ENCODE data around the gene SLC7A1. TPM values are rescaled to one million over a fixed set of nuclear protein-coding genes. Genes with fewer than 3 reads are reported as not detected.

SLC7A1 gene
- total and polyA plus RNA-seq, 2 of the 13 experiments (the other 11 are each of a cell fraction or from before 2014, with no cell fraction given) = 14.5 to 15.3 TPM

DNA sequence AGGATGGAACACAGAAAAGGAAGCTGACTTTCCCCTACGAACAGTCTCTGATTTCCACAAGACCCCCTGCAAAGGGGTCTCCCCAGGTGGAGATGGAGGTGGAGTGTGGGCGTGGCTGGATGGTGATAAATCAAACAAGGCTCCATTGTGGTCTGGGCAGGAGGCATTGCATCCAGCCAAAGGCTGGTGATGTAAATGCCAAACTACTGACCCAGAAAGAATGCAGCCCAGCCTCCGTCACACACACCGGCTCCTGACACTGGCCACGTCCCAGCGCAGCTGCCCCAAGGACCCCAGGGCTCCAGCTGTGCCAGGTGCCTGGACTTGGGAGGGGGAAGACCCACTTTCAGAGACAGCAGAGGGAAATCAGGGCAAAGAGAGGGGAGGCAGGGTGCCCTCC lies 6.3 kb downstream of the SLC7A1 start:
- no peak overlapping the region for H2AFZ ChIP-seq (ENCODE audit: low read length)
- ChIA-PET POLR2A (no interaction called here), CTCF (ENCODE audit: low intra/inter-chr PET ratio, low total read pairs) (no interaction called here)
- in situ Hi-C loops (cut with HindIII; ENCODE audit: extremely low pct_ligation_motif_present, low pct_unique_long_range_greater_than_20kb) = no loop called here
- BruUV-seq (replicated peaks) = no TSS peak
- H3K27ac ChIP-seq (ENCODE audit: extremely low read length, insufficient read depth, low read length) = no peak overlapping the region
- no peak overlapping the region for H3K4me3 ChIP-seq (replicated peaks in 1 of 3; ENCODE audit: insufficient read depth in 1 of 3, low read depth in 2 of 3, low read length in 3 of 3)
- H4K20me1 ChIP-seq (ENCODE audit: insufficient read depth, low read length) = peaks cover 69% of the 10 kb centered on the region
- peaks cover 69% of the 10 kb centered on the region for H3K4me1 ChIP-seq (ENCODE audit: insufficient read depth, low read length)
- no peak overlapping the region for H3K4me2 ChIP-seq (ENCODE audit: low read depth, low read length)
- FAIRE-seq (no peak), ATAC-seq (no peak), DNase-seq (ENCODE audit: low spot score) (no peak)
- intact Hi-C loops (cut with micrococcal nuclease; ENCODE audit: unreplicated experiment) = no loop called here
- H3K9me3 ChIP-seq (ENCODE audit: low read length) = no peaks in the 10 kb centered on the region
- TF ChIP-seq ZNF557 (CRISPR knock-in tag; IDR thresholded peaks at IDR 0.05) (no peak), HOXA5 (CRISPR knock-in tag; IDR thresholded peaks at IDR 0.05) (no peak), PBX2 (CRISPR knock-in tag; IDR thresholded peaks at IDR 0.05) (no peak), ZC3H13 (CRISPR knock-in tag; IDR thresholded peaks at IDR 0.05) (no peak), ZNF510 (CRISPR knock-in tag; IDR thresholded peaks at IDR 0.05; ENCODE audit: low read depth) (no peak), SIX1 (CRISPR knock-in tag; IDR thresholded peaks at IDR 0.05; ENCODE audit: borderline replicate concordance) (no peak), ZNF101 (CRISPR knock-in tag; IDR thresholded peaks at IDR 0.05; ENCODE audit: borderline replicate concordance, low read depth) (no peak), ZNF713 (CRISPR knock-in tag; IDR thresholded peaks at IDR 0.05) (no peak), ZNF382 (CRISPR knock-in tag; IDR thresholded peaks at IDR 0.05; ENCODE audit: borderline replicate concordance) (no peak), MED13 (CRISPR knock-in tag; IDR thresholded peaks at IDR 0.05) (no peak), ZNF710 (CRISPR knock-in tag; IDR thresholded peaks at IDR 0.05; ENCODE audit: borderline replicate concordance) (no peak), FOSL2 (CRISPR knock-in tag; IDR thresholded peaks at IDR 0.05) (no peak), TFDP2 (CRISPR knock-in tag; IDR thresholded peaks at IDR 0.05) (no peak), ZNF564 (CRISPR knock-in tag; IDR thresholded peaks at IDR 0.05) (no peak), ZNF160 (CRISPR knock-in tag; IDR thresholded peaks at IDR 0.05) (no peak)
- H3K79me2 ChIP-seq (ENCODE audit: insufficient read depth, low read length) = peaks cover 100% of the 10 kb centered on the region
- H3K9ac ChIP-seq (ENCODE audit: insufficient read depth, low read depth, low read length) = no peak overlapping the region
- WGBS (ENCODE audit: low lambda C conversion rate) = 86% methylated on average over 5 of the region's 6 CpGs
- peaks cover 4 to 38% of the 10 kb centered on the region in 2 experiments; a peak in 4 of 5 replicates for H3K36me3 ChIP-seq (replicated peaks in 1 of 2; ENCODE audit: control insufficient read depth in 1 of 2, insufficient read depth in 2 of 2, low read length in 2 of 2)
- no peaks in the 10 kb centered on the region for H3K27me3 ChIP-seq (ENCODE audit: control insufficient read depth in 1 of 2, insufficient read depth in 2 of 2, low read length in 2 of 2)
